ENCODE results near the gene LAMA3. TPM values are rescaled to one million over a fixed set of nuclear protein-coding genes. Genes with fewer than 3 reads are reported as not detected.

Gene LAMA3
- total RNA-seq, 2 donors from 2014 or later, result 9.3 to 21.1 TPM

GRCh38 chr18:23964282-23965238 lies 275.3 kb downstream of the LAMA3 start:
- Histone ChIP-seq H3K36me3 (replicated peaks in 1 of 2; ENCODE audit: insufficient read depth in 1 of 2, low read depth in 2 of 2) (no peaks in the 10 kb centered on the region), H3K27ac (peak overlapping the region in 3 of 4 donors; percentile 73 to 75 (median 74)), H3K27me3 (no peaks in the 10 kb centered on the region), H3K4me3 (no peak overlapping the region), H3K9me3 (no peaks in the 10 kb centered on the region), H3K4me1 (peaks cover 31% of the 10 kb centered on the region)
- intact Hi-C loops (cut with DNase I), result no loop called here
- TF ChIP-seq CTCF (IDR thresholded peaks at IDR 0.05), result peak in 1 of 7 experiments; percentile 7
- no peak for TF ChIP-seq POLR2A (IDR thresholded peaks at IDR 0.05)
- 70 to 72% methylated on average over 11 of the region's 11 CpGs for WGBS, 2 donors
- peak; percentile 64 for ATAC-seq
- DNase-seq, result peak in 3 of 4 donors; percentile 25 to 37 (median 31)

- no peak overlapping the region for H3K27ac ChIP-seq
- H3K9me3 ChIP-seq, result no peaks in the 10 kb centered on the region
- intact Hi-C loops (cut with DNase I), result no loop called here
- ATAC-seq, result no peak
- no peak for TF ChIP-seq CTCF (IDR thresholded peaks at IDR 0.05)
- no peak for TF ChIP-seq POLR2A (IDR thresholded peaks at IDR 0.05)
- 34 to 38% methylated on average over 8 of the region's 8 CpGs for WGBS, 2 donors
- no peak overlapping the region for H3K4me3 ChIP-seq
- DNase-seq, result peak in 2 of 4 donors; percentile 23 to 60
- no peaks in the 10 kb centered on the region for H3K27me3 ChIP-seq
- H3K4me1 ChIP-seq, result peaks cover 31% of the 10 kb centered on the region
- no peaks in the 10 kb centered on the region for H3K36me3 ChIP-seq (replicated peaks in 1 of 2; ENCODE audit: insufficient read depth in 1 of 2, low read depth in 2 of 2)
These were observed 277.7 kb downstream of the LAMA3 start for GRCh38 chr18:23966909-23967308.

GRCh38 chr18:23967321-23968089 lies 278.3 kb downstream of the LAMA3 start:
- H3K4me1 ChIP-seq, result peaks cover 31% of the 10 kb centered on the region
- WGBS, 2 donors, result 74 to 90% methylated on average over 6 to 9 of the region's 9 CpGs
- H3K4me3 ChIP-seq, result no peak overlapping the region
- ATAC-seq, result no peak
- intact Hi-C loops (cut with DNase I), result no loop called here
- no peak for TF ChIP-seq POLR2A (IDR thresholded peaks at IDR 0.05)
- no peak for TF ChIP-seq CTCF (IDR thresholded peaks at IDR 0.05)
- no peaks in the 10 kb centered on the region for H3K9me3 ChIP-seq
- H3K27ac ChIP-seq, result no peak overlapping the region
- no peaks in the 10 kb centered on the region for H3K36me3 ChIP-seq (replicated peaks in 1 of 2; ENCODE audit: insufficient read depth in 1 of 2, low read depth in 2 of 2)
- peak in 1 of 4 donors; percentile 7 for DNase-seq
- no peaks in the 10 kb centered on the region for H3K27me3 ChIP-seq

GRCh38 chr18:23968638-23969604 lies 279.7 kb downstream of the LAMA3 start:
- no peak for DNase-seq

More at GRCh38 chr18:23968638-23969604, 279.7 kb downstream of the LAMA3 start:
- intact Hi-C loops (cut with DNase I), result no loop called here
- peaks cover 31% of the 10 kb centered on the region for H3K4me1 ChIP-seq
- TF ChIP-seq POLR2A (IDR thresholded peaks at IDR 0.05) (no peak), CTCF (IDR thresholded peaks at IDR 0.05) (no peak)
- no peak for ATAC-seq
- WGBS, 2 donors, result 97 to 98% methylated on average over 4 of the region's 4 CpGs
- H3K9me3 ChIP-seq, result no peaks in the 10 kb centered on the region
- H3K27me3 ChIP-seq, result no peaks in the 10 kb centered on the region
- no peaks in the 10 kb centered on the region for H3K36me3 ChIP-seq (replicated peaks in 1 of 2; ENCODE audit: insufficient read depth in 1 of 2, low read depth in 2 of 2)
- H3K27ac ChIP-seq, result no peak overlapping the region
- H3K4me3 ChIP-seq, result no peak overlapping the region
